ENCODE data around the gene C16orf92.
"Not testable (repeated sequence)": the region's sequence is repeated elsewhere in the genome, so short reads cannot be mapped to it uniquely, and the experiment has no call there.

The C16orf92 gene

GRCh38 chr16:30011714-30012504 lies 11.1 kb upstream of the C16orf92 start:
- TF ChIP-seq CTCF (IDR thresholded peaks at IDR 0.05; ENCODE audit: borderline replicate concordance, insufficient read depth, low read depth, low read length): no peak
- no peak overlapping the region for H3K4me3 ChIP-seq (ENCODE audit: low read depth, low read length)

- not testable (repeated sequence) for H3K4me3 ChIP-seq (ENCODE audit: low read depth, low read length)
Observed at GRCh38 chr16:30012598-30012997, 10.4 kb upstream of the C16orf92 start.

- not testable (repeated sequence) for H3K4me3 ChIP-seq (ENCODE audit: low read depth, low read length)
Observed at GRCh38 chr16:30015450-30015849, 7.5 kb upstream of the C16orf92 start.

GRCh38 chr16:30016555-30017276 lies 6.3 kb upstream of the C16orf92 start:
- no peak for TF ChIP-seq CTCF (IDR thresholded peaks at IDR 0.05; ENCODE audit: borderline replicate concordance, insufficient read depth, low read depth, low read length)
- no peak overlapping the region for H3K4me3 ChIP-seq (ENCODE audit: low read depth, low read length)

GRCh38 chr16:30017277-30017656 lies 5.7 kb upstream of the C16orf92 start:
- H3K4me3 ChIP-seq (ENCODE audit: low read depth, low read length): no peak overlapping the region
- no peak for TF ChIP-seq CTCF (IDR thresholded peaks at IDR 0.05; ENCODE audit: borderline replicate concordance, insufficient read depth, low read depth, low read length)

GRCh38 chr16:30017937-30018336 lies 5.1 kb upstream of the C16orf92 start:
- H3K4me3 ChIP-seq (ENCODE audit: low read depth, low read length): not testable (repeated sequence)

GRCh38 chr16:30018731-30019158 lies 4.3 kb upstream of the C16orf92 start:
- TF ChIP-seq CTCF (IDR thresholded peaks at IDR 0.05; ENCODE audit: borderline replicate concordance, insufficient read depth, low read depth, low read length): no peak

GRCh38 chr16:30023586-30023985 lies 588 bp downstream of the C16orf92 start:
- no peak overlapping the region for H3K4me3 ChIP-seq (ENCODE audit: low read depth, low read length)
- TF ChIP-seq CTCF (IDR thresholded peaks at IDR 0.05; ENCODE audit: borderline replicate concordance, insufficient read depth, low read depth, low read length): no peak

More at GRCh38 chr16:30018731-30019158, 4.3 kb upstream of the C16orf92 start:
- H3K4me3 ChIP-seq (ENCODE audit: low read depth, low read length): no peak overlapping the region
